ENCODE data around the gene ANKRD28. TPM values are rescaled to one million over a fixed set of nuclear protein-coding genes. Genes with fewer than 3 reads are reported as not detected.

Gene ANKRD28
- total and polyA plus RNA-seq, 2 of the 8 experiments (the other 6 are each of a cell fraction or from before 2014, with no cell fraction given), result 39.1 to 61.7 TPM

DNA sequence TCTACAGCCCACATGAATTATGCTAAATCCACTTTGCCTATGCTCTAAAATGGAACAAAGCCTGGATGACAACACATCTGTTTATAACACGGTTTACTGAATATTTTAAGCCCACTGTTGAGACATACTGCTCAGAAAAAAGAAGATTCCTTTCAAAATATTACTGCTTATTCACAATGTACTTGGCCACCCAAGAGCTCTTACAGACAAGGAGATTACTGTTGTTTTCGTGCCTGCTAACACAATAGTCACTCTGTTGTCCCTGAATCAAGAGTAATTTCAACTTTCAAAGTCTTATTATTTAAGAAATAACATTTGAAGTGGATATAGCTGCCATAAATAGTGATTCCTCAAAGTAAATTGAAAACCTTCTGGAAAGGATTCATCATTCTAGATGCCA, 70.9 kb downstream of the ANKRD28 start (continued):
- TF ChIP-seq, protein P1, sequence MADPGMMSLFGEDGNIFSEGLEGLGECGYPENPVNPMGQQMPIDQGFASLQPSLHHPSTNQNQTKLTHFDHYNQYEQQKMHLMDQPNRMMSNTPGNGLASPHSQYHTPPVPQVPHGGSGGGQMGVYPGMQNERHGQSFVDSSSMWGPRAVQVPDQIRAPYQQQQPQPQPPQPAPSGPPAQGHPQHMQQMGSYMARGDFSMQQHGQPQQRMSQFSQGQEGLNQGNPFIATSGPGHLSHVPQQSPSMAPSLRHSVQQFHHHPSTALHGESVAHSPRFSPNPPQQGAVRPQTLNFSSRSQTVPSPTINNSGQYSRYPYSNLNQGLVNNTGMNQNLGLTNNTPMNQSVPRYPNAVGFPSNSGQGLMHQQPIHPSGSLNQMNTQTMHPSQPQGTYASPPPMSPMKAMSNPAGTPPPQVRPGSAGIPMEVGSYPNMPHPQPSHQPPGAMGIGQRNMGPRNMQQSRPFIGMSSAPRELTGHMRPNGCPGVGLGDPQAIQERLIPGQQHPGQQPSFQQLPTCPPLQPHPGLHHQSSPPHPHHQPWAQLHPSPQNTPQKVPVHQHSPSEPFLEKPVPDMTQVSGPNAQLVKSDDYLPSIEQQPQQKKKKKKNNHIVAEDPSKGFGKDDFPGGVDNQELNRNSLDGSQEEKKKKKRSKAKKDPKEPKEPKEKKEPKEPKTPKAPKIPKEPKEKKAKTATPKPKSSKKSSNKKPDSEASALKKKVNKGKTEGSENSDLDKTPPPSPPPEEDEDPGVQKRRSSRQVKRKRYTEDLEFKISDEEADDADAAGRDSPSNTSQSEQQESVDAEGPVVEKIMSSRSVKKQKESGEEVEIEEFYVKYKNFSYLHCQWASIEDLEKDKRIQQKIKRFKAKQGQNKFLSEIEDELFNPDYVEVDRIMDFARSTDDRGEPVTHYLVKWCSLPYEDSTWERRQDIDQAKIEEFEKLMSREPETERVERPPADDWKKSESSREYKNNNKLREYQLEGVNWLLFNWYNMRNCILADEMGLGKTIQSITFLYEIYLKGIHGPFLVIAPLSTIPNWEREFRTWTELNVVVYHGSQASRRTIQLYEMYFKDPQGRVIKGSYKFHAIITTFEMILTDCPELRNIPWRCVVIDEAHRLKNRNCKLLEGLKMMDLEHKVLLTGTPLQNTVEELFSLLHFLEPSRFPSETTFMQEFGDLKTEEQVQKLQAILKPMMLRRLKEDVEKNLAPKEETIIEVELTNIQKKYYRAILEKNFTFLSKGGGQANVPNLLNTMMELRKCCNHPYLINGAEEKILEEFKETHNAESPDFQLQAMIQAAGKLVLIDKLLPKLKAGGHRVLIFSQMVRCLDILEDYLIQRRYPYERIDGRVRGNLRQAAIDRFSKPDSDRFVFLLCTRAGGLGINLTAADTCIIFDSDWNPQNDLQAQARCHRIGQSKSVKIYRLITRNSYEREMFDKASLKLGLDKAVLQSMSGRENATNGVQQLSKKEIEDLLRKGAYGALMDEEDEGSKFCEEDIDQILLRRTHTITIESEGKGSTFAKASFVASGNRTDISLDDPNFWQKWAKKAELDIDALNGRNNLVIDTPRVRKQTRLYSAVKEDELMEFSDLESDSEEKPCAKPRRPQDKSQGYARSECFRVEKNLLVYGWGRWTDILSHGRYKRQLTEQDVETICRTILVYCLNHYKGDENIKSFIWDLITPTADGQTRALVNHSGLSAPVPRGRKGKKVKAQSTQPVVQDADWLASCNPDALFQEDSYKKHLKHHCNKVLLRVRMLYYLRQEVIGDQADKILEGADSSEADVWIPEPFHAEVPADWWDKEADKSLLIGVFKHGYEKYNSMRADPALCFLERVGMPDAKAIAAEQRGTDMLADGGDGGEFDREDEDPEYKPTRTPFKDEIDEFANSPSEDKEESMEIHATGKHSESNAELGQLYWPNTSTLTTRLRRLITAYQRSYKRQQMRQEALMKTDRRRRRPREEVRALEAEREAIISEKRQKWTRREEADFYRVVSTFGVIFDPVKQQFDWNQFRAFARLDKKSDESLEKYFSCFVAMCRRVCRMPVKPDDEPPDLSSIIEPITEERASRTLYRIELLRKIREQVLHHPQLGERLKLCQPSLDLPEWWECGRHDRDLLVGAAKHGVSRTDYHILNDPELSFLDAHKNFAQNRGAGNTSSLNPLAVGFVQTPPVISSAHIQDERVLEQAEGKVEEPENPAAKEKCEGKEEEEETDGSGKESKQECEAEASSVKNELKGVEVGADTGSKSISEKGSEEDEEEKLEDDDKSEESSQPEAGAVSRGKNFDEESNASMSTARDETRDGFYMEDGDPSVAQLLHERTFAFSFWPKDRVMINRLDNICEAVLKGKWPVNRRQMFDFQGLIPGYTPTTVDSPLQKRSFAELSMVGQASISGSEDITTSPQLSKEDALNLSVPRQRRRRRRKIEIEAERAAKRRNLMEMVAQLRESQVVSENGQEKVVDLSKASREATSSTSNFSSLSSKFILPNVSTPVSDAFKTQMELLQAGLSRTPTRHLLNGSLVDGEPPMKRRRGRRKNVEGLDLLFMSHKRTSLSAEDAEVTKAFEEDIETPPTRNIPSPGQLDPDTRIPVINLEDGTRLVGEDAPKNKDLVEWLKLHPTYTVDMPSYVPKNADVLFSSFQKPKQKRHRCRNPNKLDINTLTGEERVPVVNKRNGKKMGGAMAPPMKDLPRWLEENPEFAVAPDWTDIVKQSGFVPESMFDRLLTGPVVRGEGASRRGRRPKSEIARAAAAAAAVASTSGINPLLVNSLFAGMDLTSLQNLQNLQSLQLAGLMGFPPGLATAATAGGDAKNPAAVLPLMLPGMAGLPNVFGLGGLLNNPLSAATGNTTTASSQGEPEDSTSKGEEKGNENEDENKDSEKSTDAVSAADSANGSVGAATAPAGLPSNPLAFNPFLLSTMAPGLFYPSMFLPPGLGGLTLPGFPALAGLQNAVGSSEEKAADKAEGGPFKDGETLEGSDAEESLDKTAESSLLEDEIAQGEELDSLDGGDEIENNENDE (IDR thresholded peaks at IDR 0.05; ENCODE audit: insufficient replicate concordance, low read length), result no peak
- TF ChIP-seq, protein P2, sequence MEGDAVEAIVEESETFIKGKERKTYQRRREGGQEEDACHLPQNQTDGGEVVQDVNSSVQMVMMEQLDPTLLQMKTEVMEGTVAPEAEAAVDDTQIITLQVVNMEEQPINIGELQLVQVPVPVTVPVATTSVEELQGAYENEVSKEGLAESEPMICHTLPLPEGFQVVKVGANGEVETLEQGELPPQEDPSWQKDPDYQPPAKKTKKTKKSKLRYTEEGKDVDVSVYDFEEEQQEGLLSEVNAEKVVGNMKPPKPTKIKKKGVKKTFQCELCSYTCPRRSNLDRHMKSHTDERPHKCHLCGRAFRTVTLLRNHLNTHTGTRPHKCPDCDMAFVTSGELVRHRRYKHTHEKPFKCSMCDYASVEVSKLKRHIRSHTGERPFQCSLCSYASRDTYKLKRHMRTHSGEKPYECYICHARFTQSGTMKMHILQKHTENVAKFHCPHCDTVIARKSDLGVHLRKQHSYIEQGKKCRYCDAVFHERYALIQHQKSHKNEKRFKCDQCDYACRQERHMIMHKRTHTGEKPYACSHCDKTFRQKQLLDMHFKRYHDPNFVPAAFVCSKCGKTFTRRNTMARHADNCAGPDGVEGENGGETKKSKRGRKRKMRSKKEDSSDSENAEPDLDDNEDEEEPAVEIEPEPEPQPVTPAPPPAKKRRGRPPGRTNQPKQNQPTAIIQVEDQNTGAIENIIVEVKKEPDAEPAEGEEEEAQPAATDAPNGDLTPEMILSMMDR (IDR thresholded peaks at IDR 0.05; ENCODE audit: control extremely low read depth in 1 of 3, insufficient read depth in 1 of 3, low read depth in 1 of 3, low read length in 3 of 3), result no peak
- TF ChIP-seq RBBP5 (IDR thresholded peaks at IDR 0.05; ENCODE audit: borderline replicate concordance, low read depth, low read length) (no peak), SP4 (IDR thresholded peaks at IDR 0.05; ENCODE audit: low read length) (no peak), CHD2 (IDR thresholded peaks at IDR 0.05; ENCODE audit: low read length) (no peak), KDM1A (IDR thresholded peaks at IDR 0.05; ENCODE audit: borderline replicate concordance, low read length) (no peak), TAF7 (optimal IDR thresholded peaks at IDR 0.05; ENCODE audit: borderline replicate concordance, low read depth, low read length) (no peak), TBP (IDR thresholded peaks at IDR 0.05; ENCODE audit: low read depth, low read length) (no peak), RFX5 (IDR thresholded peaks at IDR 0.05; ENCODE audit: borderline replicate concordance, low read depth, low read length) (no peak), SIX5 (IDR thresholded peaks at IDR 0.05; ENCODE audit: low read depth, low read length) (no peak)
